ENCODE measurements around the gene SLC66A2.

GRCh38 chr18:79963658-79964329 lies 12.3 kb upstream of the SLC66A2 start:
- TF ChIP-seq CTCF (IDR thresholded peaks at IDR 0.05) (no peak), POLR2A (IDR thresholded peaks at IDR 0.05) (no peak)
